ENCODE results near the gene RTN4RL1.

Gene RTN4RL1

DNA sequence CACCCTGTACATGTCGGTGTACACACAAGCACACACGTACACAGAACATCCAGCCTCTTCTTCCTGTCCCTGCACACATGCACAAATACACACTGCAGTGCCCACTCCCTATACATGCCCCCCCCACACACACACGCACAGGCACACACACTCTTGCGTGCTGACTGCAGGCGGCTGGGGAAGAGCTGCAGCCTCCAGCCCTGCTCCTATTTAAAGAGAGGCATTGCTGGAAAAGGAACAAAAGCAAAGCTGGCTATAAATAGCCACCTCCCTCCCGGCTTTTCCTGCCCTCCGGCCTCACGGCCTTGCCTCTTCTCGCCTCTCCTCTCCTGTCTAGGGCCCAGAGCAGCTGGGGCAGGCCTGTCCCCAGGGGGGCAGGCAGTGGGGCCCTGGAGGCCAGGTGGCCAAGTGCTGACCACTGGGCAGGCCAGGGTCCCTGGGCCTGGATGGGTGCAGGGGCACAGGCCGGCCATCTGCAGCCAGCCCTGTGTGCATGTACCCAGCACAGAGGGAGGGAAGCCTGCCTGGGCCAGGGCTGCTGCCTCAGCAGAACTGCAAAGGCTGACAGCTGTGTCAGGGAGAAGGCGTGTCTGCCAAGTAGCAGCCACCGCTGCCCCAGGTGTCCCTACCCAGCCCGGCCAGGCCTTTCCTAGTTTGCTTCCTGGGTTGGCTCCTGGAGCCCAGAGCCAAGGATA, 25.4 kb downstream of the RTN4RL1 start:
- no peaks in the 10 kb centered on the region for H3K9me3 ChIP-seq (ENCODE audit: control insufficient read depth, low read depth, low read length)
- H3K27me3 ChIP-seq (ENCODE audit: control insufficient read depth, insufficient read depth, low read length), result peaks cover 39% of the 10 kb centered on the region
- peaks cover 3% of the 10 kb centered on the region for H3K4me1 ChIP-seq (ENCODE audit: control insufficient read depth, low read depth, low read length)
- no peak overlapping the region for H3K4me3 ChIP-seq (ENCODE audit: low read length)
- H3K36me3 ChIP-seq (ENCODE audit: control insufficient read depth, low read depth, low read length), result no peaks in the 10 kb centered on the region
- no peak overlapping the region for H3K9ac ChIP-seq (ENCODE audit: low read length)
- no peak overlapping the region for H3K27ac ChIP-seq (ENCODE audit: low read length)

DNA sequence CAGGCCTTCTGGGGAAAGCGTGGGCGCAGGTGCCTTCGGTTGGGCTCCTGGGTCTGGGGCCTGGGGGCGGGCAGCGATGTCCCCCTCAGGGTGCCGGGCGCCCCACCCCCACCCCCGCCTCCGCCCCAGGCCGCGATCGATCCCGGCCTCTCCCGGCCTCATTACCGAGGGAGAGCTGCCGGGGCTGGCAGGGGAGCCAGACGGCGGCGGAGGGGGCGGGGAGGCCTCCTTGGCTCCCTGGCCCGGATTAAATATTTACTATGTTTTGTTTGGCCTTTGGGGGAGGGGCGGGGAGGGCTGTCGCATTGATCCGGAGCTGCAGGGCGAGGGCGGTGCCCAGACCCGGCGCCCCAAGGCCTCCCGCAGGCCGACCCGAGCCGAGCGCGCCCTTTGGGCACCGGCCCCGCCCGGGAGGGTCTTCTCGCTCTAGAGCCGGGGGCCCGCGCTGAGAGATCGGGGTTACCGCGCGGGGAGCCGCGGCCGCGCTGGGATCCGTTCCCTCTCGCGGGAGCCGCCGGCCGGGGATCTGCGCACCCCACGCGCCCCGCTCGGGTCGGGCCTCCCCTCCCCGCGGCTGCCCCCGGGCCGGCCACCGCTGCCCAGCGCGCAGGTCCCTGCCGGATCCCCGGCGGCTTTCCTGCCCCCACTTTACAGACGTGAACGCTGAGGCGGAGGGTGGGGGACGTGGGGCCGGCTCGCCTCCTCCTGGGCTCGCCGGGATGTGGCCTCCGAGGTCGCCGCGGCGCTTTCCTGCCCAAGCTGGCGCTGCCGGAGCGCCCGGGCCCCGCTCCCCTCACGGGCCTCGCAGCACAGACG, 27.0 kb downstream of the RTN4RL1 start:
- Histone ChIP-seq H3K4me3 (ENCODE audit: low read length) (peak overlapping the region; percentile 42), H3K36me3 (ENCODE audit: control insufficient read depth, low read depth, low read length) (no peaks in the 10 kb centered on the region), H3K9me3 (ENCODE audit: control insufficient read depth, low read depth, low read length) (no peaks in the 10 kb centered on the region), H3K9ac (ENCODE audit: low read length) (no peak overlapping the region), H3K27ac (ENCODE audit: low read length) (no peak overlapping the region), H3K4me1 (ENCODE audit: control insufficient read depth, low read depth, low read length) (peaks cover 3% of the 10 kb centered on the region), H3K27me3 (ENCODE audit: control insufficient read depth, insufficient read depth, low read length) (peaks cover 39% of the 10 kb centered on the region)

DNA sequence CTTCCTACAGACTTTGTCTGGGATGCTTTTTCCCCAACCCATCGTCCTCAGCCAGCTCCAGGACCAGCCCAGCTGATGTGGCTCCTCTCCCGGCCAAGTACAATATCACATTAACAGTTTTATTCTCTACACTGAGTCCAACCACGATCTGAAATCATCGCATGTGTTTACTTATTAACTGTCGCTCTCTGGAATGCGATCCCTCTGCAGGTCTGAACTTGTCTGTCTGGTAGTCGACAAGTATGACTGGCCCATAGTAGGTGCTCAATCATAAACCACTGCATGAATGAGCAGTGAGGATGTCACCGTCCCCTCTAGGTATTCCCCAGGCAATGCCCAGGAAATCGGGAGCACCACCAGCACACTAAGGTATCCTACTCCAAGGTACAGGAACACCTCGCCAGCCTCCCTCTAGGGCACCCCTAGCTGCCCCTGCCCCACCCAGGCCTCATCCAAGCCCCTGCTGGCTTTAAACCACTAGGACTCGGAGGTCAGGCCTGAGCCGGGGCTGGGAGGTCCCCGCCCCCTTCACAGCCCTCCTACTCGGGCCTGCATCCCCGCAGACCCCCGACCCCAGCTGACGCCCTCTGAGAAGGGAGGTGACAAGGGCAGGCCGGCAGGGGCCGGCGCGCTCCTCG, 27.7 kb downstream of the RTN4RL1 start:
- Histone ChIP-seq H3K9me3 (ENCODE audit: control insufficient read depth, low read depth, low read length) (no peaks in the 10 kb centered on the region), H3K4me1 (ENCODE audit: control insufficient read depth, low read depth, low read length) (peaks cover 3% of the 10 kb centered on the region), H3K27ac (ENCODE audit: low read length) (no peak overlapping the region), H3K27me3 (ENCODE audit: control insufficient read depth, insufficient read depth, low read length) (peaks cover 39% of the 10 kb centered on the region), H3K36me3 (ENCODE audit: control insufficient read depth, low read depth, low read length) (no peaks in the 10 kb centered on the region), H3K4me3 (ENCODE audit: low read length) (no peak overlapping the region), H3K9ac (ENCODE audit: low read length) (no peak overlapping the region)

DNA sequence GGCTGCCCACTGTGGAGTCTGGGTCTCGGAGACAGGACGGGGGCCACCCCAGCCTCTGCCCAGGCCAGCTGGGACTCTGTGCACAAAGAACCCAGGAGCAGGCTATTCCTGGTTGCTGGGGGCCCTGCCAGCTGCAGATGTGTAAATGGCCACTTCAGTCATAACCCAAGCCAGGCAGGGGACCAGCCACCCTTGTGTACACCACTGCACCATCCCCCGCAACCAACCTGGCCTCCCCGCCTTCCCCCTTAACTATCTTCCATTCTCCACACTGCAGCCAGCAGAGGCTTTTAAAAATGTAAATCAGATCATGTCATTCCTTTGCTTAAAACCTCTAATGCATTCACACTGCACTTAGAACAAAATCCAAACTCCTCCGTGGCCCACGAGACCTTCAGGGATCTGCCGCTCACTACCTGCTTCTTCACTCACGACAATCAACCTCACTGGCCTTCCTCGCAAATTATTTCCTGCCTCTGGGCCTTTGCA, 28.3 kb downstream of the RTN4RL1 start:
- Histone ChIP-seq H3K9me3 (ENCODE audit: control insufficient read depth, low read depth, low read length) (no peaks in the 10 kb centered on the region), H3K9ac (ENCODE audit: low read length) (no peak overlapping the region), H3K36me3 (ENCODE audit: control insufficient read depth, low read depth, low read length) (no peaks in the 10 kb centered on the region), H3K4me3 (ENCODE audit: low read length) (no peak overlapping the region), H3K4me1 (ENCODE audit: control insufficient read depth, low read depth, low read length) (peaks cover 3% of the 10 kb centered on the region), H3K27me3 (ENCODE audit: control insufficient read depth, insufficient read depth, low read length) (peaks cover 39% of the 10 kb centered on the region), H3K27ac (ENCODE audit: low read length) (no peak overlapping the region)

DNA sequence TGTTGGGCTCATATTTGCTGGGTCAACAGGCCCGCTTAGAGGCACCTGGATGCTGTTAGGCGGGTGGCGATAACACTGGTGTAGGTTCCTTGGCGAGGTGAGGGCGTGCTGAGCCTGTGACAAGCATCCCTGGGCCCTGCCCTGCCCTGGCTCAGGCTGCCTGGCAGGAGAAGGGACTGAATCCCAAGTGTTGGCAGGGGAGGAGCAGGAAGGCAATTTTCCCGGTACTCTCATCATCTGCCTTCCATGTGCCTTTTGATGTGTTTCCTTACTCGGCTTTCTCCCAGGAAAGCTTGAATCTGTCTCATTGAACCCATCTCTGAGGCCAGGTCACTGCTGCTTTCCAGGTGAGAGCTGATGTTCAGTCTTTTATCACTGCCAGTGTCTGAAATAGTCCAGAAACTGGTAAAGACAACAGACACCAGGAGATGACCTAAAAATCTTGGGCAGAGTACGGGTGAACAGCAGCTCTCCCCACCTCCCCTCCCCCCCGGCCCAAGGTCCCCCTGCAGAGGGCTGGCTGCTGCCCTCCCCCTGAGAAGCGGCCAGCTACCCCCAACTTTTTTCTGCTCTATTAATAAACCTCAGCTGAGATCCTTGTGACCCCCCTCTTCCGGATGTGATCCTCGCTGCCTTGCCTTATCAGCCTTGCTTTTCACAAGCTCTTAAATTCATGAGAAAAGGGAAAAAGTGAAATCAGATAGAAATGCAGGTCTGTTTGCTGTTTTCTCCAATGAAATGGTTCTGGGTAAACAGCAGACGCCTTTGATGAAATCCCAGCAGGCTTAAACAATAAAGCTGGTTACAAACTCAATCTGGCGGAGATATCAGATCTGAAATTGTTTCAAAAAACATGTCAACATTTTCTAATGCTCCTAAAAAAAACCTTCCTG, 29.0 kb downstream of the RTN4RL1 start:
- Histone ChIP-seq H3K4me3 (ENCODE audit: low read length) (no peak overlapping the region), H3K4me1 (ENCODE audit: control insufficient read depth, low read depth, low read length) (peaks cover 3% of the 10 kb centered on the region), H3K27ac (ENCODE audit: low read length) (no peak overlapping the region), H3K36me3 (ENCODE audit: control insufficient read depth, low read depth, low read length) (no peaks in the 10 kb centered on the region), H3K27me3 (ENCODE audit: control insufficient read depth, insufficient read depth, low read length) (peaks cover 39% of the 10 kb centered on the region), H3K9me3 (ENCODE audit: control insufficient read depth, low read depth, low read length) (no peaks in the 10 kb centered on the region), H3K9ac (ENCODE audit: low read length) (no peak overlapping the region)

DNA sequence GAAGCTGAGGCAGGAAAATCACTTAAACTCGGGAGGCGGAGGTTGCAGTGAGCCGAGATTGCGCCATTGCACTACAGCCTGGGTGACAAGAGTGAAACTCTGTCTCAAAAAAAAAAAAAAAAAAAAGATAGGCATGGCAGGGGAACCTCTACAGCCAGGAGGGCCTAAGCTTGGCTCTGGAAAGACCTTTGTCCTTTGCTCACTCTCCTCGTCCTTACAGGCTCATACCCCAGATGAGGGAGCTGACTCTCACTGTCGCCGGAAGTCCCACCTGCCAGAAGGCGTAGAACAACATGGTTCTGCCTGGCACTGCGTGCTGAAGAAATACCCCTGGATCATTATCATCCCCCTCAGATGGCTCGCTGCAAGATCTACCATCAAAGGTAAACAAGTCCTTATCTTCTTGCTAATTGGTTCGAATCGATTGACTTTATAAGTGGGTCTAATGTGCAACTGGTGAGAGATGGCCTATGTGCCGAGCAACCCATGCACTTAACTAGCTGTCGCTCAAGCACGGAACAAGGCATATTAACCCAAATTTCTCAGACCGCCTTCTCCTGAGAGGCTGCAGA, 29.7 kb downstream of the RTN4RL1 start:
- H3K9me3 ChIP-seq (ENCODE audit: control insufficient read depth, low read depth, low read length), result no peaks in the 10 kb centered on the region
- H3K9ac ChIP-seq (ENCODE audit: low read length), result no peak overlapping the region
- H3K36me3 ChIP-seq (ENCODE audit: control insufficient read depth, low read depth, low read length), result no peaks in the 10 kb centered on the region
- H3K27ac ChIP-seq (ENCODE audit: low read length), result no peak overlapping the region
- peaks cover 44% of the 10 kb centered on the region for H3K27me3 ChIP-seq (ENCODE audit: control insufficient read depth, insufficient read depth, low read length)
- H3K4me1 ChIP-seq (ENCODE audit: control insufficient read depth, low read depth, low read length), result peaks cover 3% of the 10 kb centered on the region
- no peak overlapping the region for H3K4me3 ChIP-seq (ENCODE audit: low read length)

DNA sequence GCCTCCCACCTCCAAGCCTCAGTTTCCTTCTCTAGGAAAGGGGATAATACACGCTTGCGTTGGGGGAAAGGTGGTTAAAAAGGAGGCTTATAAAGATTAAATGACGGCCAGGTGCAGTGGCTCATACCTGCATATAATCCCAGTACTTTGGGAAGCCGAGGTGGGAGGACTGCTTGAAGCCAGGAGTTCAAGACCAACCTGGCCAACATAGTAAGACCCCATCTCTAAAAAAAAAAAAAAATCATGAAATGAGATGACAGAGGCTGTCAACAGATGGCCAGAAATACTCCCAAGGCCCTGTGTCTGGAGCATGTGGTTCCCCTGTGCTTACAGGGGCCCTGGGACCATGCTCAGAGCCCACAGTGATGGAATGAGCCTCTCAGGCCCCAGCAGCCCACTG, 30.4 kb downstream of the RTN4RL1 start:
- no peak overlapping the region for H3K4me3 ChIP-seq (ENCODE audit: low read length)
- no peak overlapping the region for H3K27ac ChIP-seq (ENCODE audit: low read length)
- H3K27me3 ChIP-seq (ENCODE audit: control insufficient read depth, insufficient read depth, low read length), result peaks cover 44% of the 10 kb centered on the region
- H3K9ac ChIP-seq (ENCODE audit: low read length), result no peak overlapping the region
- peaks cover 3% of the 10 kb centered on the region for H3K4me1 ChIP-seq (ENCODE audit: control insufficient read depth, low read depth, low read length)
- no peaks in the 10 kb centered on the region for H3K36me3 ChIP-seq (ENCODE audit: control insufficient read depth, low read depth, low read length)
- H3K9me3 ChIP-seq (ENCODE audit: control insufficient read depth, low read depth, low read length), result no peaks in the 10 kb centered on the region

DNA sequence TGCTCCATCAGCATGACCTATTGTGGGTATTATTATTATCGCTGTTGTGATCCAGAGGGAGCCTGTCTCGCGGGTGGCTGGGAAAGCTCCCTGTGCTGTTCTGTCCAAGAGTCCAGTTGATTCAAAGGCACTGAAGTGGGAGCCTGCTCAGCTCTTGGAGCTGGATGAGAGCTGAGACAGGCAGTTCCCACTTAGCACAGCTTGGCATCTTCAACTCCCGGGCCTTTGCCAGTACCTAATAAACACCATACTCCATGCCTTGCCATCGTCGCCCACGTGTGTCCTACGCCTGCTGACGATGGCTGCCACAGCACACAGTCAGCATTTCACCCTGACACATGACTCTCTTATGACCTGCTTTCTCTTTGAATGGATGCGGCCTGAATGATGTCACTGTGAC, 32.6 kb downstream of the RTN4RL1 start:
- H3K9me3 ChIP-seq (ENCODE audit: control insufficient read depth, low read depth, low read length), result no peaks in the 10 kb centered on the region

DNA sequence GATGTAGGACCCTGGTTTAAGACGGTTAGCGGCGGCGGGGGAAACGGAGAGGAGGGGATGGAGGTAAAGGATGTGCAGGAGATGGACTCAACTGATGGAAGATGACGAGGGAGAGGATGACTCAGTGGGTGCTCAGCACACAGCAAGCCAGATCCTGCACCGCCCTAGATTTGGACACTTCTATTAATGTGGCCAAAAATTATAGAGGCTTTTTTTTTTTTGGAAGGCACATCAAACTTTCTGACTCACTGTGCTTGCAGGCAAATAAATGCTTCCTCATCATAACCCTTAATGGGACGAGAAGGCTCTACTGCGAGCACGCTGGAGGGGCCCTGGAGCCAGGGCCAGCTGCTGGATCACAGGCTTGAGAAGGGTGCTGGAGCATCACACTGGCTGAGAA, 36.0 kb downstream of the RTN4RL1 start:
- Histone ChIP-seq H3K27me3 (ENCODE audit: control insufficient read depth, insufficient read depth, low read length) (peaks cover 5% of the 10 kb centered on the region), H3K9ac (ENCODE audit: low read length) (no peak overlapping the region), H3K4me1 (ENCODE audit: control insufficient read depth, low read depth, low read length) (peaks cover 9% of the 10 kb centered on the region), H3K36me3 (ENCODE audit: control insufficient read depth, low read depth, low read length) (no peaks in the 10 kb centered on the region), H3K27ac (ENCODE audit: low read length) (no peak overlapping the region), H3K9me3 (ENCODE audit: control insufficient read depth, low read depth, low read length) (no peaks in the 10 kb centered on the region), H3K4me3 (ENCODE audit: low read length) (no peak overlapping the region)

More for the DNA sequence above, 32.6 kb downstream of the RTN4RL1 start:
- Histone ChIP-seq H3K9ac (ENCODE audit: low read length) (no peak overlapping the region), H3K27ac (ENCODE audit: low read length) (no peak overlapping the region), H3K36me3 (ENCODE audit: control insufficient read depth, low read depth, low read length) (no peaks in the 10 kb centered on the region), H3K4me3 (ENCODE audit: low read length) (no peak overlapping the region), H3K27me3 (ENCODE audit: control insufficient read depth, insufficient read depth, low read length) (peaks cover 25% of the 10 kb centered on the region), H3K4me1 (ENCODE audit: control insufficient read depth, low read depth, low read length) (peaks cover 3% of the 10 kb centered on the region)

DNA sequence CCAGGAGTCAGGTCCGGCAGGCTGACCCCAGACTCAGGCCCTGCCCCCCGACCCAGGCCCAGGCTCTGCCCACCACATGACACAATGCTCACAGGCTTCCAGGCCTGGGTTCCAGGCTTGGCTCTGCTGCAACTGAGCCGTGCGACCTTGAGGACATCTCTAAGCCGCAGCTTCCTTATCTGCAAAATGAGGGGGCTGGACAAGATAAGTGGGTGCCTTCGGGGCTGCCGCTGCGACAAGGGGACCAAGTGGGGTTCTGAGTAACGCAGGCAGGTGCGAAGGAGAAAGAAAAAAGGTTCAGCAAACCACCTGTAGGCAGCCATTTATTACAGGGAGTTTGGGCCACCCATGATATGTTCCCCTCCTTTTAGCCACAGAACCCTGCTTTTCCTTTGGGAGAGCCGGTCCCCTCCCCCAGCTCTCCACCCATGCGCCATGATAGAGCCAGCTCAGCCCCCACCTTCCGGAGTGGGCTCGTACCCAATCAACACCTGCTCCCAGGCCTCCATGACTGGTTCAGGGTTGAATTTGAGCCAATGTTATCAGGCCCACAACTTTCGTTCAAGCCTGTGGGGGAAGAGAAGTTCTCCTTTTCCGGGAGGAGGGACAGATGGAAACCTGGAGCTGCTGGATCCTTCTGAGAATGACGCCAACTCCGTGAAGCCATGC, 38.2 kb downstream of the RTN4RL1 start:
- Histone ChIP-seq H3K4me1 (ENCODE audit: control insufficient read depth, low read depth, low read length) (peaks cover 12% of the 10 kb centered on the region), H3K9me3 (ENCODE audit: control insufficient read depth, low read depth, low read length) (no peaks in the 10 kb centered on the region), H3K36me3 (ENCODE audit: control insufficient read depth, low read depth, low read length) (no peaks in the 10 kb centered on the region), H3K9ac (ENCODE audit: low read length) (no peak overlapping the region), H3K27me3 (ENCODE audit: control insufficient read depth, insufficient read depth, low read length) (peaks cover 5% of the 10 kb centered on the region), H3K4me3 (ENCODE audit: low read length) (no peak overlapping the region), H3K27ac (ENCODE audit: low read length) (no peak overlapping the region)
